Right forelimb (tissue), 1 donor: ENCODE data around the gene VGLL3.
"Not testable (repeated sequence)": the region's sequence is repeated elsewhere in the genome, so short reads cannot be mapped to it uniquely, and the experiment has no call there.

Experiments
- DNase-seq: peaks from one replicate; pipeline ENCODE4 v3.0.0-alpha.2; 2018

Gene VGLL3, protein sequence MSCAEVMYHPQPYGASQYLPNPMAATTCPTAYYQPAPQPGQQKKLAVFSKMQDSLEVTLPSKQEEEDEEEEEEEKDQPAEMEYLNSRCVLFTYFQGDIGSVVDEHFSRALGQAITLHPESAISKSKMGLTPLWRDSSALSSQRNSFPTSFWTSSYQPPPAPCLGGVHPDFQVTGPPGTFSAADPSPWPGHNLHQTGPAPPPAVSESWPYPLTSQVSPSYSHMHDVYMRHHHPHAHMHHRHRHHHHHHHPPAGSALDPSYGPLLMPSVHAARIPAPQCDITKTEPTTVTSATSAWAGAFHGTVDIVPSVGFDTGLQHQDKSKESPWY

DNA sequence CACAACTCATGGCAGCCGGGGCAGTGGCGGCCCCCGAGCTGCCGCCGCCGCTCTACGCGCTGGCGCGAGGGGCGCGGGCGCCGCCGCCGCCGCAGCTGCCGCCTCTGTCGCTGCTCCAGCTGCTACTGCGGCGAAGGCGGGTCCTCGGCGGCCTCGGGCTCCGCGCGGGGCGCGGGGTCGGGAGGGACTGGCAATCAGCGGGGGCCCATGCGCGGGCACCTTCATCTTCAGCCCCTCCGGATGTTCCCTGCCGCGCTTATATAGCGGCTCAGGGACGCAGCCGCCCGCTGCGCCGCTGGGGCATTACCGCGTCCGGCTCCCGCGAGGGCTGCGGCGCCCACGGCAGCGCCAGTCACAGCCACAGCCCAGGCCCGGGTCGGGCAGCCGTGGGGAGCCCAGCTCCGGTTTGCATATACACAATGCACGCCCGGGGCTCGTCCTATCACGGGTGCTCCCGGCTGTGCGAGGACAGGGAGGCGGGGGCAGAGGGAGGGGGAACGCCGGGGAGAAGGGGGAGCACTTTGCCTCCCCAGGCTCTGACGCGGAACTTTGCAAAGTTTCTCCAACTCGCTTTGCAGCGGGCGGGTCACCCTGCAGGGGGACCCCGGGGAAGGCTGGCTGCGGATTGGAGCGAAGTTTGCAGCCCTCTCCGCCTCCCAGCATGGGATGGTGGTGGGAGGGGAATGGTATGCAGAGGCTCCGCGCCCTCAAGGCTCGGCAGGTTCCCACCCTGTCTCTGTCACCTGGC, at the start of gene VGLL3:
TSS of gene VGLL3 (minus strand) at position 416 of the 748 bp plus-strand sequence. CDS start at position 10, 406 bp downstream.
- peak; percentile 87 for DNase-seq

DNA sequence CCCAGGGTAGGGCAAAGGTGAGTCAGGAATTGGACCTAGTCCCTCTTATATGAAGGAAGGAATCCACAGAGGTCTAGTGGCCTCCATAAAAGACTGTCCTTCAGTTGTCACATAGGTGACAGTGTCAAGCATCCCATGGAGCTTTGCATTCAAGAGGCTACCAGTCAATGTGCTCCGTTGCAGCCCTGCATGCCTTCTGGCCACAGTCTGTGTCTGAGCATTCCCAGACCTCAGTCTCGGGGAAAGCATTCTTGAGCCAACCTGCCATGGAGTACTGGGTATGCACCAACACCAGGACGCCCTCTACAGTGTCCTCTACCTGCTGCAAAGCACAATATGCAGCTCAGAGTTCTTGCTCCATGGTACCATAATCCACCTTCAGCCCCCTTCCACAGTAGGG, 46.7 kb upstream of the VGLL3 start:
- no peak for DNase-seq

DNA sequence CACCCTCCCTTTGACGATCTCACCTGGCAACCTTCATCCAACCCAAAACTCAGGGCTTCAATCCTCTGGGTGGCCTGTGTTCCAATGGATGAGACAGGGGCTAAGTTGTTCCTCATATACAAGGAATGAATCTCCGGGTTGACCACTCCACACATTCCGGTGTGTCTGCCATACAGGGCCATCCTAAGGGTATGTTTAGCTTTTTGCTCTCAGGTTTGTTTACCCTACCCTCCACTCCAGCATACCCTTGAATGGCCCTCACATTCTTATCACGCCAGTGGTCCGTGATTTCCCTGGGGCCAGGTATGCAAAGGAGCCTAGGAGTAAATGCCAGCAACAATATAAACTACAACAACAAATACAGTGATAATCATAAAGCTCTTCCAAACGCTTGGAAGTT, 45.7 kb upstream of the VGLL3 start:
- DNase-seq, result no peak

DNA sequence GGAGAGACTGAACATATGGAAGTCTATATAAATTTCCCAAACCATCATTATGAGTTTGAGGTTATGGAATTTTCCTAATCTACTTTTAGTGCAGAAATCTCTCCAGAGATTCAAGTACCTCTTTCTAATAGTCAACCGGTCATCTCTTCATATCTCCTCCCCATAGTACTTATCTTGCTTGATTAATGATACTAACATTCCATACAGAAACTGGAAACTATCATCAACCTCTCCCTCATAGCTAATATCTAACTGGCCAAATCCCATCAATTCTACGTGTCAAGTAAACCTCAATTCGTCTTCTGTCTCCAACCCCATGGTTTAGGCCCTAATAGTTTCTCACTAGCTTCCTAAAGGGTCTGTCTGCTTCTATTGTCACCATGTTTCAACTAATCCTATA, 44.4 kb upstream of the VGLL3 start:
- no peak for DNase-seq

DNA sequence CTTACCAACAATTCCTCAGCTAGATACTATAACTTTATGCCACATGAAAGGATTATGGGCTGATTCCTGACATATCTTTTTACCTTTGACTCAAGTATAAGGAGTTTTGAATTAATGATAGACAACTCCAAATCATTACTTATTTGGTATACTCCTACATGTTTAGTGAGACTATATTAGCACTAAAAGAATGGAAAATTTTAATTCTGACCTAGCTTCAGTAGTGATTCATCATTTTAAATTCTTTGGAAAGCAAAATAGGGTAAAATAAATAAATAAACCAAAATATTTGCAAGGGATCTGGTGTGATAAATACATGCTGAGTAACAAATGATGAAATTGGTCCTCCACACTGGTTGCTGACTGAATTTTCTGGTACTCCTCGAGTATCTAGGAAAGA, 42.3 kb upstream of the VGLL3 start:
- DNase-seq, result no peak

DNA sequence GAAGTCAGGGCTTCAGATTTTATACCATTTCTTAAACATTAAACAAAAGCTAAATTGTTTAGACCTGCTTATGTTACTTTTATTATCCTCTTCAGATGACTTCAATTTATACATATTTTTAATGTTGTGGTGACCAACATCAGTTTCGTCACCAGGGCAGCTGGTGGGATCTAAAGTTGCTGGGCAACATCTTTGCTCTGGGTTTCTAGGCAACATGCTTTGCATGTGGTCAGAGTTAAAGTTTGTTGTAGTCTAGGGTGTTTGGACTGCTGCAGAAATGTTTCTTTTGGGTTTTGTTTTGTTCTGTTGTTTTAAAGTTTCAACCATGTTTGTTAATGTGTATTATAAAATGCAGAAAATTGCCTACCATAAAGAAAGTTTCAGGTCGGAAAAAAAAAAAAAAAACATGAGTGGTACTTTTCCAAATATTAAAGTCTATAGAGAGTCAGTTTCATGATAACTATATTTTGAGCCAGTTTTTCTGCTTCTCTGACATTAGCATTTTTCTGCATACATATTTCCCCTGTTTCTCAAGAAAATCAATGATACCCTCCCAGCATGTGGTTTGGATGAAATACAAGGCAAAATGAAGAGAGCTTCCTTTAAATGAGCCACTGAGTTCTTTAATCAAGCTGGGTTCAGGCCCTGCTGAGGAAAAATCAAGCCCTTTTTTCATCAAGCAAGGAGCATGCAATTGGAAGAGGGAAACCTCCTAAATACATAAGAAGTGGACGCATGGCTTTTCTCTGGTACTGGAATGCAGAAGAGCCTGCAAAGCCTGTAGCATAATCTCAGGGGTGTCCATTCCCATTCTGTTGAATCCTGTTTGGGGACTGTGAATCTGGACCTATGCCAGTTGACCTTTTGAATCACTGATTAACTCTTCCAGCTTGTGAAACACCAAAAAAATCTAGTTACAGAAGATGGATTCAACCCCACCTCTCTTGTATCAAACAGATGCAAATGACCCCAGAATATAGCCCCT, 35.0 kb upstream of the VGLL3 start:
- DNase-seq, result no peak

DNA sequence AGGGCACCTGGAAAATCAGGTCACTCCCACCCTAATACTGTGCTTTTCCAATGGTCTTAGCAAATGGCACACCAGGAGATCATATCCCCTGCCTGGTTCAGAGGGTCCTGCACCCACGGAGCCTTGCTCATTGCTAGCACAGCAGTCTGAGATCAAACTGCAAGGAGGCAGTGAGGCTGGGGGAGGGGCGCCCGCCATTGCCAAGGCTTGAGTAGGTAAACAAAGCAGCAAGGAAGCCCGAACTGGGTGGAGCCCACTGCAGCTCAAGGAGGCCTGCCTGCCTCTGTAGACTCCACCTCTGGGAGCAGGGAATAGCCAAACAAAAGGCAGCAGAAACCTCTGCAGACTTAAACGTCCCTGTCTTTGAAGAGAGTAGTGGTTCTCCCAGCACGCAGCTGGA, 26.4 kb upstream of the VGLL3 start:
- DNase-seq, result not testable (repeated sequence)

DNA sequence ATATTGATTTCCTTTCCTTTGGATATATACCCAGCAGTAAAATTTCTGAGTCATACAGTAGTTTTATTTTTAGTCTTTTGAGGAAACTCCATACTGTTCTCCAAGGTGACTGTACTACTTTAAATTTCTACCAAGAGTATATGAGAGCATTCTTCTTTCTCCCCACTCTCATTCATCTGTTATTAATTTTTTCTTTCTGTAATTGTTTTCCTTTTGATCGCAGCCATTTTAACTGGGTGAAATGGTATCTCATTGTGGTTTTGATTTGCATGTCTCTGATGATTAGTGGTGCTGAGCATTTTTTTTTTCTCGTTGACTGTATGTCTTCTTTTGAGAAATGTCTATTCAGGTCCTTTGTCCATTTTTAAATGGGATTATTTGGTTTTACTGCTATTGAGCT, 18.3 kb upstream of the VGLL3 start:
- no peak for DNase-seq

DNA sequence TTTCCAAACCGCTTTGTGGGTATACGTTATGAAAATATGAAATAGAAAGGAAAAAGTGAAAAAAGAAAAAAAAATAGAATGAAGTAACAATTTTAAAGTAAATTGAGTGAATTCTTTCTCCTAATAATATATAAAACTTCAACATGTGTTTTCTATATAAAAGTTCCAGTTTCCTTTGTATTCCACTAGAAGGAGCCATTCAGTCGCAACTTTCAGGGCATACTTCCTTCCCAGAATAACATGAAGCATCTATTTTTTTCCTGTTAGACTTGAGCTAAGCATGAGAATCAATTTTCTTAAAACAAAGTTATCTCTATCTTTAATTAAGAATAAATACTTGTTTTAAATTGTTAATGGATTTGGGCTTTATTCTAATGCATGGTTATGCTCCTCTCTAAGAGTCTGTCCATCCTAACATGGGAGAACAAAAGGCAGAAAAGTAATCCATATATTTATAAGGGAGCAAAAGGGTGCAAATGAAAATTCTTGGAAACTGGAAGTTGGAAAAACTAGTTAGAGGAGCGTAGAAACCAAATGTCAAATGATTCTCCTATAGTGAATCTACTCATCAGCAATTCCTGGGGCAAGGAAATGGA, 16.0 kb upstream of the VGLL3 start:
- DNase-seq, result no peak

DNA sequence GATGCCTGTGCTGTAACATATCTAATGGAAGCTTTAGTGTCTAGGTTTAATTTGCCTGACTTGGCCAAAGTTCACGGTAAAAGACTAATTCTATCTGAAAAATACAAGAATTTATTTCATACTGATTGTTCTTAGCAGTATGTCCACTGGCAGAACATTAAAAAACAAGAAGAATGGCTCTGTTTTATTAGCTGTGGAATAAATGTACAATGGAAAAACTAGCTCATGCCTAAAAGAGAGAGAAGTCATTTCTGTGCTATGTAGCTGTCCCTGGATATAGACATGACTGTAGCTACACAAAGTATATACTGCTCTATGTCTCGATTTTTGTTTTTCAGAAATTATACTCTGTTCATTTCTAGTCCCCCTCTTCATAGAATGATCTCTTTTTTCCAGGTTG, 13.9 kb upstream of the VGLL3 start:
- DNase-seq, result no peak

DNA sequence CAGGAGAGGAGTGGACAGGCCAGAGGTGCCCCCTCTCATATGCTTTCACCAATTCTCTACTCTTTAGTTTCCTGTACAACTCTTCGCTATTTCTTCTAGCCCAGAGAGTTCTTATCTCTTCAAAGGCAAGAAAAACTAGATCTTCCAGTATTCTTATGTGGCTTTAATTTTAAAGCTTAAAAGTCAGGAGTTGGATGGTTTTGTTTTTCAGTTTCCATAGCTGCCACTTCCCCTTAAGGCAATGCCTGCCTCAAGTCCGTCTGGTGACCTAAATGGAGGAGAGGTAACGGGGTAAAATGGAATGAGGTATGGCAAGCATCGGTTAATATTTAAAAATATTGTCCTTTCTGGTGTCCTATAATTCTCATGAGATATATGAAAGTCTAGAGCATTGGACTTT, 11.4 kb upstream of the VGLL3 start:
- DNase-seq, result no peak

DNA sequence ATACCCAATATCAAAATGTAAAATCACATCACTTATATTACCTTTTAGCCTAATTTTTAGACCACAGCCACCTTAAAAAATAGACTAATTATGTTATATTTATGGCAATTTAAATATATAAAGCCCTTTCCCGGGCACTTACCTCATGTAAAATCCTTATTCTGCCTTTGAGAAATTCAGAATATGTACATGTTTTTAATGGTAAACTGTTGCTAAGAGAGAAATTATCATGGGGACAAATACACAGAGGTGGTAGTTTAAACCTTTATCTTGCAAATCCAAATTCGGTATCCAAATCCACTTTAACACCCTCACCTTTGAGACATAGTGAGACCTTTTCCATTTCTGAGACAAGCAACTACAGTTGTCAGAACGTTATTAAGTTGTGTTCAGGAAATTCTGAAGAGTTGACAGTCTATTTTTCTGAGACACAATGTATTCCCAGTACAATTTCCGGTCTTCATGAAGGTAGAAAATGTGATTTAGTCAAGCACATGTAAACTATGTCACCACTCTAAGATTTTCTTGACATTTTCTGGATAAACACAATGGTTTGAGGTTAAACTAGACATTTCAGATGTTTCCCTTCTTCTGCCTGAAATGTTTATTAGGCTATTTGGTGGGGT, 10.6 kb upstream of the VGLL3 start:
- DNase-seq, result no peak

DNA sequence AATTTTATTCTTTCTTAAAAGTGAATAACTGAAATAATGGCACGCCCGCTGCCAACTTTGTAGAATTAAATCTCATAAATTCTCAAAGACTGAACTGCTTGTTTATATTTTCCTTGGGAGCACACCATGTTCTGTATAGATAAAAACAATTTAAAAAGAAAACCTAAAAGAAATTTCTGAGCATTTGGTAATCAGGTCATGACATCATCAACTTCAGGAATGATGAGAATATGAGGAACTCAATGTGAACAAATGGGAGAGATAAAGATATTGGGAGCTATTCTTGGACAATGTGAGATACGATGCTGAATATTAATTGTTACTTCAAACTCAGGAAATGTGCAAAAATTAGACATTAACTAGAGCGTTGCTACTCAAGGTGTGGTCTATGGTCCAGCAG, 10.0 kb upstream of the VGLL3 start:
- DNase-seq, result no peak

DNA sequence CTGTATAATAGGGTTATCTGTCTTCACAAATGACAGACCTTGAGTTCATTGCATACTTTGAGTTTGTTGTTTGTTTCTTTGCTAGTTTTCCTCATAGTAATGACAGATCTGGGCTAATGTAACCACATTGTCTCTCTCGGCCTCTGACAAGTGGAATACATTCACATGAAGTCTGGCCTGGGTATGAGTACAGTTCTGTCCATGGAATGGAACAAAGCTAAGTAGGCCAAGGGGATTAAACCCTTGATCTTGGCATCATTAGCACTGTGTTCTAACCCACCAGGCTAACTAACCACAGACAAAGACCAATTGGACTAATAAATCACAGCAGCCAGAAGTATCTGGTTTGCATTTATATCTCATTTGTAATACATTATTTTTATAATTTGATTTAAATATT, 7.6 kb upstream of the VGLL3 start:
- DNase-seq, result no peak

DNA sequence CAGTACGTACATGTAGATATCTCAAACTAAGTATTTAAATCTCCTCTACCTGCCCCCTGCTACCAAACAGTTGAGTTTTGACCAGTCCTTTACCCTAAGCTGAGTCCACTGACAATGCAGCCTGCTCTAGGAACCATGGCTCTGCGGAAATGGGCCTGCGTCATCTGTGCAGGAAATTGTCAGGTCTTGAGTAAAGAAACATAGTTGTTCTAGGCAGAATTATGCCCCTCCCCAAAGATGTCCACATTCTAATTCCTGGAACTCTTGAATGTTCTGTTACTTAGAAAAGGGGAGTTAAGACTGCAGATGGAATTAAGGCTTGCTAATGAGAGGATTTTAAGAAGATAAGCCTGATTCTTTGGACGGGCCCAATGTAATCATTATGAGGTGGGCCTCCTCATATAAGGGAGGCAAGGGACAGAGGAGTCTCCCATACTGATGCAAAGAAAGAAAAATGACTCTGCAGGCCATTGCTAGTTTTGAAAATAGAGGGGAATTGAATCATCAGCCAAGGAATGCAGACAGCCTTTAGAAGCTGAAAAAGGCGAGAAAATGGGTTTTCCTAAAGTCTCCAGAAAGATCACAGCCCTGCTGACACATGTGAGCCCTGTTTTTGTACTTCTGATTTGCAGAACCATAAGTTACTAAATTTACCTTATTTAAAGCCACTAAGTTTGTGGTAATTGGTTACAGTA, 5.5 kb upstream of the VGLL3 start:
- no peak for DNase-seq

DNA sequence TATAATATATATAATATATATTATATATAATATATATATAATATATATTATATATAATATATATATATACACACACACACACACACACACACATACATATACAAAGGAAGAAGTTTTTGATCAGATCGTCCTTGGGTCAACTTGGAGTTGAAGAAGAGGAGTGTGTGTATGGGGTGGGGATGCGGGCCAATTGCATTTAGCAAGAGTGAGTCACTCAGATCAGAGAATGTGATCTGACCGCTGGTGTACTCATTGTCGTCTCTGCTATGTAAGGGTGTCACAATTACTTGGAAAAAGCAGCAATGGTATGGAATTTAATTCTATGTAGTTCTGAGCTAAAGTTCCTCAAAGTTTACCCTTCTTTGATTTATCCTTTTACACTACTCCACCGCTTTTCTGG, 4.6 kb upstream of the VGLL3 start:
- no peak for DNase-seq

DNA sequence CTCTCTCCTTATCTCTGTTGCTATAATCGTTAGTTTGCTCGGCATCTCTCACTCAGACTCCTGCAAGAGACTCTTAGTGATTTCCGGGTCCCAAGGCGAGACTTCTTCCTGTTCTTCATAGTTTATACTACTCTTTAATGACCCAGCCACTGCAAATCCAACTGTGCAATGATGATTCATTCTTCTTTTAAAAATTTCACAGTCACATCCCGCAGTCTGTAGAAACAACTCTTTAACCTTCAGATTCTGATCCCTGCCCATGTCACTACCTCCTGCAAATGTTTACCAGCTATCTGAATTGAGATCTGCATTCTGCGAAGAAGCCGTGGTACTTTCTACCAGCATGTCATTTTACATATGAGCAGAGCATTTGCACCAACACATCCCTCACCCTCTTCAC, 2.8 kb upstream of the VGLL3 start:
- no peak for DNase-seq

DNA sequence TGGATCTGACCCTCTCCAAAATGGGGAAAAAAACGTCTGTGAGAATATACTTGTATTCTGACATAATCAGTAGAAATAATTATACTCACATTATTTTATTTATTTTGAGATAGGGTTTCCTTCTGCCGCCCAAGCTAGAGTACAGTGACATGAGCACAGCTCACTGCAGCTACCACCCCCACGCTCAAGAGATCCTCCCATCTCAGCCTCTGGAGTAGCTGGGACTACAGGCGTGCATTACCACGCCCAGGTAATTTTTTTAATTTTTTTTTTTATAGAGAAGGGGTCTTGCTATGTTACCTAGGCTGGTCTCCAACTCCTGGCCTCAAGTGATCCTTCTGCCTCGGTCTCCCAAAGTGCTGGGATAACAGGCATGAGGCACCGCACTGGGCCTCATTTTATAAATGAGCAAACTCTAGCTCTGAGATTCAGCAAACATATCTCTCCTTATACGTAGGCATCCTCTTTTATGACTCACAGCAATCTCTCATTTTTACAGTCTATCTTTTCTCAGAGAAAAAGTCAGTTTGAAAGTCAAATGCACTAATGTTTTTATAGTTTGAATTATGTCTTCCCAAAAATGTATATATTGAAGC, 989 bp upstream of the VGLL3 start:
- no peak for DNase-seq

DNA sequence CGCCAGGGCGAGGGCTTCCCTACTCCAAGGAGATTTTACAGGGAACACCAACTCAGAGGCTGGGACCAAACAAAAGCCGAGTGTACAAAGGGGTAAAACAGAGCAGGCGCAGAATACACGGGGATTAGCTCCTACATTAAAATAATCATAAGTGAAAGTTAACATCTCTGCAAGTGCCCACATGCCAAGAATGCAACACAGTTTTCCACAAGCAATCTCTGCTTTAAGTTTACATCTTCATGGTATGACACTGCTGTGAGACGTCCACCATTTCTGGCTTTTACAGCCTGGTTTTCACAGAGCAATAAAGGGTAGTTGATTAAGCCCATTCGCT, 500 bp upstream of the VGLL3 start:
- no peak for DNase-seq

DNA sequence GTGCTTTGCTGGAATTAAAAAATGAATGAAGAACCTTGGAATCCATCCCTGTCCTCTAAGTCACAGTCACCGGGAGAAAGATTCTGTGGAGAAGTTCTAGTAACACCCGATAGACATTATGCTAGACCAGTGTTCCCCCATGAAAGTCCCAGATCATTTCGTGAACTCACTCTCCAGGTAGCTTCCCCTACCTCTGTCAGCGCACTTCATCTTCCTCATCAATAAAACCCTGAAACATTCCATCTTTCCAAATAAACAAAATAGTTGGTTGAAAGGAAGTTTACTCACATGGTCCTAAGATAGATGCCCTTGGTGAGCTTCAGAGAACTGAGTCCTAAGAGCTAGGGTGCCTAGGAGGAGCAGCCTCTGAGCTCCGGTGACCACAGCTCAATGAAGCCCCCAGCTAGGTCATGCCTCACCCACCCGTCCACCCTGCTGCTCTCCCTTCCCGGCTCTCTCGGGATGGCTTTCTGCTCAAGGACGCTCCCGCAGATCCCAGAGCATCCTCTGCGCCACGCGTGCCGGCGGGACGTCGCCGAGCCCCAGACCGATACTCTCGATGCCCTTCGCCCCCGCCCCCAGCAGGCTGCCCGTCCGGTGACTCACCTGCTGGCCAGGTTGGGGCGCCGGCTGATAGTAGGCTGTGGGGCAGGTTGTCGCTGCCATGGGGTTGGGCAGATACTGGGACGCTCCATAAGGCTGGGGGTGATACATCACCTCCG, 776 bp downstream of the VGLL3 start:
- peak; percentile 62 for DNase-seq

DNA sequence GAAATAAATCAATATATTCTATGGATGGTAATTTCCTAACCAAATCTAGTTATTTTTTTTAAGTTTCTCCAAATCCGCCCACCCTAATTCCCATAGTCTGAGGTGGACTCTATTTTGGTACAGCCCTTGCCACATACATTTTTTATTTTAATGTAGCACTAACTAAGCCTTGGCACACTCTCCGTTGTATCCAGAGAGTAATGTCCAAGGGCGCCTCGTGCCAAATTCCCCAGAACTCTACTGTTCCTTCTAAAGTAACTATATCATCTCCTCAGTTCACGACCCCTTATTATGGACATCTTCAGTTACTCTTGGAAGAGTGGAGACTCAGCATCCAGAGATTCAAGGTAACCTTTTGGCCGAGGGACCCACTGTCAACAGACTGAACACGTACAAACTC, 1.3 kb downstream of the VGLL3 start:
- DNase-seq, result no peak
